ENCODE measurements around the gene BRME1. TPM values are rescaled to one million over a fixed set of nuclear protein-coding genes. Genes with fewer than 3 reads are reported as not detected.

BRME1 gene
- polyA plus RNA-seq, 1 donor (not counting 4 experiments of a cell fraction or from before 2014, with no cell fraction given) = 0.22 TPM

GRCh38 chr19:13938301-13939064 lies 32.6 kb upstream of the BRME1 start, which contains the start of gene PODNL1:
Gene PODNL1 (minus strand): TSS chr19:13938417. CDS start chr19:13938181, 236 bp downstream.
- Histone ChIP-seq H3K4me2 (ENCODE audit: control insufficient read depth, extremely low read depth, insufficient read depth, low read depth, low read length) (no peak within 1 kb of the TSS), H2AFZ (ENCODE audit: control insufficient read depth, low read length) (no peak within 1 kb of the TSS), H3K27ac (ENCODE audit: control insufficient read depth, insufficient read depth, low read length) (no peak within 1 kb of the TSS), H3K9me3 (ENCODE audit: control insufficient read depth, low read depth, low read length) (no peaks in the 10 kb centered on the region), H3K4me3 (ENCODE audit: control insufficient read depth in 2 of 3, extremely low read depth in 1 of 3, insufficient read depth in 2 of 3, low read depth in 1 of 3, low read length in 3 of 3) (no peak within 1 kb of the TSS), H3K9me1 (ENCODE audit: control insufficient read depth, extremely low read depth, insufficient read depth, low read length) (no peaks in the 10 kb centered on the region), H3K9ac (ENCODE audit: control insufficient read depth, extremely low read depth, insufficient read depth, low read length) (no peak within 1 kb of the TSS), H3K27me3 (ENCODE audit: control insufficient read depth, extremely low read depth, insufficient read depth, low read length) (peaks cover 15% of the 10 kb centered on the region), H3K79me2 (ENCODE audit: control insufficient read depth, insufficient read depth, low read length) (no peaks in the 10 kb centered on the region), H4K20me1 (ENCODE audit: control insufficient read depth, extremely low read depth, insufficient read depth, low read length) (no peaks in the 10 kb centered on the region), H3K36me3 (ENCODE audit: control insufficient read depth in 2 of 2, extremely low read depth in 1 of 2, insufficient read depth in 2 of 2, low read length in 2 of 2) (no peaks in the 10 kb centered on the region), H3K4me1 (ENCODE audit: control insufficient read depth, extremely low read depth, insufficient read depth, low read length) (no peaks in the 10 kb centered on the region)
- DNase-seq (ENCODE audit: low read depth, low spot score) (no peak), FAIRE-seq (no peak)
- TF ChIP-seq EZH2 (IDR thresholded peaks at IDR 0.05; ENCODE audit: low read length) (no peak), CTCF (optimal IDR thresholded peaks at IDR 0.05 in 1 of 3, IDR thresholded peaks at IDR 0.05 in 1 of 3, conservative IDR thresholded peaks at IDR 0.05 in 1 of 3; ENCODE audit: extremely low read depth in 1 of 3, insufficient read depth in 2 of 3, low read length in 3 of 3) (no peak)
- dilution Hi-C loops (cut with MboI; ENCODE audit: extremely low pct_ligation_motif_present, low sequenced_read_pairs) = no loop called here

- no peak overlapping the region for H3K9ac ChIP-seq (ENCODE audit: control insufficient read depth, extremely low read depth, insufficient read depth, low read length)
- DNase-seq (ENCODE audit: low read depth, low spot score) (no peak), FAIRE-seq (no peak)
- dilution Hi-C loops (cut with MboI; ENCODE audit: extremely low pct_ligation_motif_present, low sequenced_read_pairs) = no loop called here
- H3K27me3 ChIP-seq (ENCODE audit: control insufficient read depth, extremely low read depth, insufficient read depth, low read length) = peaks cover 15% of the 10 kb centered on the region
- H3K4me1 ChIP-seq (ENCODE audit: control insufficient read depth, extremely low read depth, insufficient read depth, low read length) = no peaks in the 10 kb centered on the region
- H2AFZ ChIP-seq (ENCODE audit: control insufficient read depth, low read length) = no peak overlapping the region
- TF ChIP-seq EZH2 (IDR thresholded peaks at IDR 0.05; ENCODE audit: low read length) = no peak
- no peak for TF ChIP-seq CTCF (optimal IDR thresholded peaks at IDR 0.05 in 1 of 3, IDR thresholded peaks at IDR 0.05 in 1 of 3, conservative IDR thresholded peaks at IDR 0.05 in 1 of 3; ENCODE audit: extremely low read depth in 1 of 3, insufficient read depth in 2 of 3, low read length in 3 of 3)
- no peaks in the 10 kb centered on the region for H3K79me2 ChIP-seq (ENCODE audit: control insufficient read depth, insufficient read depth, low read length)
- no peak overlapping the region for H3K4me2 ChIP-seq (ENCODE audit: control insufficient read depth, extremely low read depth, insufficient read depth, low read depth, low read length)
- H4K20me1 ChIP-seq (ENCODE audit: control insufficient read depth, extremely low read depth, insufficient read depth, low read length) = no peaks in the 10 kb centered on the region
- no peak overlapping the region for H3K27ac ChIP-seq (ENCODE audit: control insufficient read depth, insufficient read depth, low read length)
- H3K4me3 ChIP-seq (ENCODE audit: control insufficient read depth in 2 of 3, extremely low read depth in 1 of 3, insufficient read depth in 2 of 3, low read depth in 1 of 3, low read length in 3 of 3) = no peak overlapping the region
- H3K9me3 ChIP-seq (ENCODE audit: control insufficient read depth, low read depth, low read length) = no peaks in the 10 kb centered on the region
- H3K36me3 ChIP-seq (ENCODE audit: control insufficient read depth in 2 of 2, extremely low read depth in 1 of 2, insufficient read depth in 2 of 2, low read length in 2 of 2) = no peaks in the 10 kb centered on the region
- no peaks in the 10 kb centered on the region for H3K9me1 ChIP-seq (ENCODE audit: control insufficient read depth, extremely low read depth, insufficient read depth, low read length)
Observed at GRCh38 chr19:13937479-13938300, 31.8 kb upstream of the BRME1 start.
